ENCODE measurements around the gene CAMK2B.

GRCh38 chr7:44292876-44293560, 32.4 kb downstream of the CAMK2B start:
- TF ChIP-seq CTCF (IDR thresholded peaks at IDR 0.05) (no peak), POLR2A (IDR thresholded peaks at IDR 0.05) (no peak)

Data from thyroid gland (tissue), 4 donors.